Lower leg skin (tissue), 4 donors: ENCODE results near the gene GNAI2. TPM values are rescaled to one million over a fixed set of nuclear protein-coding genes. Genes with fewer than 3 reads are reported as not detected.

Experiments used
- DNase-seq, 2 donors: peaks; one replicate each; pipeline ENCODE4 v3.0.0-alpha.2; 2019; ENCODE audit warnings: low spot score in 2 of 2
- H3K4me3 ChIP-seq: fragments of 200-600 bp; sonication (generic); 2 replicates; pipeline ENCODE4 v1.5.1; 2017; ENCODE audit warnings: mild to moderate bottlenecking, low read depth; ENCODE audit not compliant: poor library complexity, severe bottlenecking
- POLR2A ChIP-seq, 2 donors: fragments of 450-650 bp; IDR thresholded peaks; one replicate each; pipeline ENCODE4 v1.6.1; 2016 to 2017; ENCODE audit warnings: antibody characterized with exemption in 2 of 2, mild to moderate bottlenecking in 1 of 2, moderate library complexity in 1 of 2
- WGBS, 2 donors: methylation state at CpG; one replicate each; pipeline ENCODE4 v1.1.5; 2018; 5-methylcytosine and 5-hydroxymethylcytosine counted together
- intact Hi-C: fragments of 100-400 bp; cut with DNase I; formaldehyde crosslinking; loops from one replicate; pipeline ENCODE4 v1.15.0; 2023; ENCODE audit warnings: low total_unique reads
- total RNA-seq, 4 donors: library from RNA; depleted of rRNA; stranded (reverse); fragments of >200 nt; gene quantifications; one replicate each; pipeline ENCODE4 v1.1.0, GENCODE V29; 2016
- TF ChIP-seq, protein P1 (sequence below), 3 donors: fragments of 450-650 bp; IDR thresholded peaks; one replicate each; pipeline ENCODE4 v1.5.1; 2016; ENCODE audit warnings: antibody characterized with exemption in 3 of 3, mild to moderate bottlenecking in 3 of 3, moderate library complexity in 2 of 3

The GNAI2 gene
- total RNA-seq, 4 donors from 2014 or later = 56.5 to 123 (median 74.8) TPM

DNA sequence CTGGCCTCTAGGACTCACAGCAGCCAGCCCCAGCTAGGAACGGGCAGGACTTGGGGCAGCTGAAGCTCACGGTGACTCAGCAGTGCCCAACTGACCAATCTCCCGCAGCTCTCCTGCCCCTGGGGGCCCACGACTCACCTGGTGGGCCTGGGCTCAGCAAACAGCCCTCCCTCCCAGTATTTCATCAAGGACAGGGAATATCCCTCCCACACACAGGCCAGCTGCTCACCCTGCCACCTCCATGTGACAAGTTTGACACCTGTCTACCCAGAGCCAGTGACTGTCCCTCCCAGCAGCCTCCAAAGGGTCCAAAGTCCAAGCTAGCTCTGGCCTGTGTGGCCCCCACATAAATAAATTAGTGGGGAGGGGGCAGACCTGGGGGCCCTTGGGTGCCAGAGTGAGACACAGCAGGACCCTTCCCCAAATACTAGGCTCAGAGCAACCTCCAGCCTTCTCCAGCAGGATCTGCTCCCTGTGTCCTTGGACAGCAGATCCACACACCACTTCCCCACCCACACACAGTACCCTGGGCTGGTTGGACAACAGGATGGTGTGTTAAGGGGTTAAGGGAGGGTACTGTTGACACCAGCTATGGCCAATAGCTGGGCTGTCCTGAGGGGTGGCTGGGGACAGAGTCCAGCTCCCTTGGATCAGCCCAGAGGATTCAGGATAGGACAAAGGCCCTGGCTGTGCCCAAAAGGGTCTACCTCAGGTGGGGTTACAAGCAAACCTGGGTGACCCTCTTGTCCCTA, 40.3 kb upstream of the GNAI2 start:
- 64 to 75% methylated on average over 2 to 4 of the region's 4 CpGs for WGBS, 2 donors
- DNase-seq = no peak
- TF ChIP-seq POLR2A (IDR thresholded peaks at IDR 0.05) = no peak
- TF ChIP-seq, protein P1, sequence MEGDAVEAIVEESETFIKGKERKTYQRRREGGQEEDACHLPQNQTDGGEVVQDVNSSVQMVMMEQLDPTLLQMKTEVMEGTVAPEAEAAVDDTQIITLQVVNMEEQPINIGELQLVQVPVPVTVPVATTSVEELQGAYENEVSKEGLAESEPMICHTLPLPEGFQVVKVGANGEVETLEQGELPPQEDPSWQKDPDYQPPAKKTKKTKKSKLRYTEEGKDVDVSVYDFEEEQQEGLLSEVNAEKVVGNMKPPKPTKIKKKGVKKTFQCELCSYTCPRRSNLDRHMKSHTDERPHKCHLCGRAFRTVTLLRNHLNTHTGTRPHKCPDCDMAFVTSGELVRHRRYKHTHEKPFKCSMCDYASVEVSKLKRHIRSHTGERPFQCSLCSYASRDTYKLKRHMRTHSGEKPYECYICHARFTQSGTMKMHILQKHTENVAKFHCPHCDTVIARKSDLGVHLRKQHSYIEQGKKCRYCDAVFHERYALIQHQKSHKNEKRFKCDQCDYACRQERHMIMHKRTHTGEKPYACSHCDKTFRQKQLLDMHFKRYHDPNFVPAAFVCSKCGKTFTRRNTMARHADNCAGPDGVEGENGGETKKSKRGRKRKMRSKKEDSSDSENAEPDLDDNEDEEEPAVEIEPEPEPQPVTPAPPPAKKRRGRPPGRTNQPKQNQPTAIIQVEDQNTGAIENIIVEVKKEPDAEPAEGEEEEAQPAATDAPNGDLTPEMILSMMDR (IDR thresholded peaks at IDR 0.05) = no peak
- no peak overlapping the region for H3K4me3 ChIP-seq
- intact Hi-C loops = no loop called here

DNA sequence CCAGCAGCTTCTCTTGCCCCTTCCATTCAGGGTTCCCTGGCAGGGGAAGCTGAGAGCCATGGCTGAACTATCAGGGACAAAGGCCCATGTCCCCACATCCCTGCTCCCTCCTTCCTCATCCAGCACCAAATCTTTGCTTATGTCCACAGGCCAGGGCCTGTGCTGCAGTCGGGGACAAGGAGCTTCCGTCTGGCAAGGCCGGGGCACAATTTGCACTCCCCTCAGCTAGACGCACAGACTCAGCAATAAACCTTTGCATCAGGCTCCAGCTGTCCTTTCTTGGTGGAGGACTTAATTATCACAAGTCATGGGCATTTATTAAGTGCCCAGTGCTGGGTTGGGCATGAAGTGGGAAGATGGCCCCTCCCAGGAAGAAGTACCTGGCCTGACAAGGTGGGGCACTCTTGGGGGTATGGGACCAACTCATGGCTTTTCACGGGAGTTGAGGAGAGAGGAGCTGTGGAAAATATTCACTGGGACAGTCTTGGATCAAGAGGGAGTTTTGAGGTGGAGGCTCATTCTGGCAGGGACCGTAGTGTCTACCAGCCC, 39.7 kb upstream of the GNAI2 start:
- intact Hi-C loops = no loop called here
- H3K4me3 ChIP-seq = no peak overlapping the region
- TF ChIP-seq, protein P1 (IDR thresholded peaks at IDR 0.05) = no peak
- no peak for TF ChIP-seq POLR2A (IDR thresholded peaks at IDR 0.05)
- DNase-seq = no peak
- WGBS, 2 donors = 72 to 76% methylated on average over 6 of the region's 6 CpGs

DNA sequence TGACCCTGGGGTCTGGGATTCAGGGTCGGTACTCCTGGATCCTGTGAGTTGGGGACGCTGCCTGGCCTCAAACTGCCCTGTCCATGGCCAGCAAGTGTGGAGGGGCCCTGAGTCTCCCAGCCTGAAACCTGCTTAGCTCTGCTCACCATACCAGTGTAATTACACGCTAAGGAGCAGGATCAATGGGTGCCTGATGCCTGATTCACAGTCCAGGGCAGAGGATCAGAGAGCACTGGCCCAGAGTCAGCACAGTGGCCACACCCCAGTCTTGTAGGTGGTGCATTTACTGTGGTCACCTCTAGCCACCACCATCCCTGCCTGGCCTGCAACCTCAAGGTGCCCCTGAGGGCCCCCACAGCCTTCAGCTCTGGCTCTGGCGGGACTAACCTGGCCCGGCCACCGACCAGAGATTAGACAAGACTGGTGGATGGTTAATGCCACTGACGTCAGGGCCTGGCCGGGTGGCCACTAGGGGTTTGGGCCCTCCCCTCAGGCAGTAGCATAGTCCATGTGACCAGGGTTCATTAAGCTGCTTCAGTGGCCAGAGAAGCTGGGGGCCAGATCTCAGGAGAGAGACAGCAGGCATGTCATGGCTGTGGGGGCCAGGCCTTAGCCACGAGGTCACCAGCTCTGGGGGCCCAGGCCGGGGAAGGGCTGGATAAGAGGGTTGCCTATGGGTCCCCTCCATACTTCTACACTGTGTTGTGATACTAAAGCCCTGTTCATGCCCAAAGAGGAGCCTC, 34.3 kb upstream of the GNAI2 start:
- H3K4me3 ChIP-seq = no peak overlapping the region
- no peak for DNase-seq
- 85 to 88% methylated on average over 8 to 10 of the region's 10 CpGs for WGBS, 2 donors
- intact Hi-C loops = no loop called here
- no peak for TF ChIP-seq POLR2A (IDR thresholded peaks at IDR 0.05)
- TF ChIP-seq, protein P1 (IDR thresholded peaks at IDR 0.05) = no peak

DNA sequence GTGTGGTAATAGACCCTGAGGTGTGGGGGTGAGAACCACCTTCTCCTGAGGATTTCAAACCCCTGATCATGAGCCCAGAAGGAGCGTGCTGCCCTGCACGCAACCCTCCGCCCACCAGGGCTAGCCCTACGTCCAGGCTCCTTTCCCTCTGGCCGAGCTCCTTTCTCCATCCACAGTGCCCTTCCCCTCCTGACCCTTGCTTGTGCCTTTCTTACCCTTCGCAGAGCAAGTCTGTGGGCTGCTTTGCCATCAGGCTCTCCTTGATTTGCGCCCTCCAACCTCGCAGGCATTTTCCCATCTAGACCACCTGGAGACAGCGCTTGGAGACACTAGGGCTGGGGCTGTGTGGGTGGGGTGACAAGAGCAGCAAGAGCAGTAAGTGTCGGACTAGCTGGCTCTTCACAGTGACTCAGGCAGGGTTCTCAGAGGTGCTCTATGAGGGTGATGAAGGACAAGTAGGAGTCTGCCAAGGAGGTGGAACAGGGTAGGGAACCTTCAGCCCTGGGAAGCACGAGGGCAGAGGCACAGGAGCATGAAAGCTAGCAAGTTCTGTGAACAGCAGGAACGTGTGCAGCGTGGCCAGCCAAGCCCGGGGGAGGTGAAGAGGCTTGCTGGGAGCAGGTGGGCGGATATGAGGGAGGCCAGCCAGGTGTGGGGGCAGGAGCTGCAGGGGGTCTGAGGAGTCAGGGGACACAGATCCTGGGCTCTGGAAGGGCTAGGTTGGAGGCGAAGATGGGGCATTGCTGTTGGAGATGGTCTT, 33.5 kb upstream of the GNAI2 start:
- DNase-seq = no peak
- no peak for TF ChIP-seq POLR2A (IDR thresholded peaks at IDR 0.05)
- TF ChIP-seq, protein P1 (IDR thresholded peaks at IDR 0.05) = no peak
- intact Hi-C loops = no loop called here
- 84 to 86% methylated on average over 16 of the region's 16 CpGs for WGBS, 2 donors
- no peak overlapping the region for H3K4me3 ChIP-seq

DNA sequence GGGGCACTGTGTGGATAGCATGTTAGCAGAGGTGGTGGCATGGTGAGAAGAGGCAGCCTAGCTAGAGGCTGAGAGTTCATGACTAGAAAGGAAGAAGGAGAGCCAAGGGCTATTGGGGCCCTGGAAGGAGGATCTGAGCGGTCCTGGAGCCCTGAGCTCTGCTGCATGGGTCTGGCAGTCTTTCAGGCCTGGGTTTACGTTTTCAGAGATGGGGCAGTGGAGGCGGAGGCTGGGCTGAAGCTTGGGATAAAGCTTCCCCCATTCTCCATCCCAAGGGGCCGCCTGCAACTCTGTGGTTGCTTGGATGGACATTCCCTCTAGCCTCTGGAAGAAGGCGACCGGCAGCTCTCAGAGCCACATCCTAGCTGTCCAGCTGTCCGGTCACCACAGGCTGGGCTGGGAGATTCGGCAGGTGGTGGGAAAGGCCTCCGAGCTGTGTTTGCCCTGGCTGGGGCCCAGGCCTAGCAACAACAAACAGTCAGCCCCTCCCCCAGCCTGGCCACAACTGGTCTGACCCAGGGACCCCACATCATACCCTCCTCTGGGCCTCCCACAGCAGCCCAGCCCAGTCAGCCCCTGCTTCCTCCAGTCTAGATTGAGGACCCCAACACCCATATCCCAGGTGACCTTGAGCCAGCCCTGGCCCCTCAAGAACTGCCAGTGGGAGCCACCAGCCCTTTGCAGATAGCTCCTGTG, 32.7 kb upstream of the GNAI2 start:
- intact Hi-C loops = no loop called here
- WGBS, 2 donors = 86 to 87% methylated on average over 6 to 9 of the region's 9 CpGs
- TF ChIP-seq, protein P1 (IDR thresholded peaks at IDR 0.05) = no peak
- no peak for TF ChIP-seq POLR2A (IDR thresholded peaks at IDR 0.05)
- no peak for DNase-seq
- no peak overlapping the region for H3K4me3 ChIP-seq
